Measurements from ENCODE around the gene GMNC.

GMNC gene

DNA sequence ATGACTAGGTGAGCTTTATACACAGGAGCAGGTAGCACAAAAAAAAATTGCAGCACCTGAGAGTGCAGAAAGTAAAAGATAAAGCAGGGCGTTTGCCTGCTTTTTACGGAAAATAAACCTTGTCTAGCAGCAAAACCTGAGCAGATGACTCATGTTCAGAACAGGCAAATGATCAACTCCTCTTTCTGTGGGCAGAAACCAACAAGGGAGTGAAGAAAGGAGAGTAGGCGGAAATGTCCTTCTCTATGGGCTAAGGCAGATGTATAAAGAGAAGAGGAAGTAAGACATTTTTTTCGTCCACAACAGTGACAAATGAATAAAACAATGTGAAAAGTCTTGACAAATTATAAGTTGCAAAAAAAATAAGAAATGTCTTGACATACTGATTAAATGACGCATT, 24.5 kb upstream of the GMNC start:
- Histone ChIP-seq H3K4me1 (ENCODE audit: insufficient read depth, low read length, severe bottlenecking) (no peaks in the 10 kb centered on the region), H3F3A (ENCODE audit: insufficient read depth, low read length) (no peaks in the 10 kb centered on the region), H3K4me3 (ENCODE audit: low read depth, low read length, poor library complexity, severe bottlenecking) (no peak overlapping the region), H3K4me2 (ENCODE audit: low read length) (no peak overlapping the region), H4K20me1 (ENCODE audit: insufficient read depth, low read length) (no peaks in the 10 kb centered on the region), H3K27me3 (ENCODE audit: insufficient read depth, low read length) (no peaks in the 10 kb centered on the region), H3K79me2 (ENCODE audit: insufficient read depth, low read length) (no peaks in the 10 kb centered on the region), H3K36me3 (ENCODE audit: insufficient read depth, low read length) (no peaks in the 10 kb centered on the region), H3K9me2 (ENCODE audit: low read depth, low read length) (no peaks in the 10 kb centered on the region), H2AFZ (ENCODE audit: low read length) (no peak overlapping the region), H3K9ac (ENCODE audit: low read length) (no peak overlapping the region), H3K9me3 (ENCODE audit: low read length) (no peaks in the 10 kb centered on the region), H3K27ac (ENCODE audit: low read depth, low read length, poor library complexity, severe bottlenecking) (no peak overlapping the region)
- TF ChIP-seq EZH2 (IDR thresholded peaks at IDR 0.05; ENCODE audit: borderline replicate concordance, low read length) (no peak), CTCF (IDR thresholded peaks at IDR 0.05; ENCODE audit: low read length) (no peak)

DNA sequence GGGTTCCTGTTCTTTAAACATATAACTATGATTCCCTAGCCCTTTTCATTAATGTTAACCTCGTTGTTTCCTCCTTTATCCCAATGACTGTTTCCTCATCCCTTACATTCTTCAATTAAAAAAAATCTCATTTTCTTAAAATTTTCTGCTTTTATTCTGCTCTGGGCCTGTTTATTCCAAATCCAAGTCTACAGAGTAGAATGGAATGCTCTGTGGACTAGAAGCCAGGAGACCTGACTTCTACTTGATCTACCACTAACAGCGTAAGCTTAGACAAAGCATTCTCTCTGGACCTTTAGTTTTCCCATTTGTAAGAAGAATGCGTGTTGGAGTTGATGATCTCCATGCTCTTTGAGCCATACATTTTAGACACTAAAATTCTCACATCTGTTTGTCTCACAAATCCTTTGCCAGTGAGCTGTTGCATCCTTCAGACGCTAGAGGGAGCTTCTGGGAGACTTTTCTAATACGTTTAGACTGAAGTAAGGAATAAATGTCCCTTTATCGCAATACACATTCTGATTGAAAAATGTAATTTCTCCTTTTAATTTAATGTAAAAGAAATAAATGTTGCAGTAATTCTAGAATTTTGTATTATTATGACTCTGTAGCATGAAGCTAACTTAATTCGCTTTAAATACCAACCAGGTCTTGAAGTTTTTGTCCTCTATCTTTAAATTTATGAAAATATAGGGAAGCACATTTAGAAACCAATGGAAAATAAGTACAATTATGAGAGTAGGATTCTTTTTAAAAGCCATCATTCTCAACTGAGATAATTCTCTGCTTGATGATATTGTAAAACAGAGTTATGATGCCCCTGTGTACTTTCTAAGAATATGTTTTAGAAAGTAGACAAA, 21.7 kb upstream of the GMNC start:
- H3K9ac ChIP-seq (ENCODE audit: low read length), result no peak overlapping the region
- no peaks in the 10 kb centered on the region for H3K9me2 ChIP-seq (ENCODE audit: low read depth, low read length)
- H4K20me1 ChIP-seq (ENCODE audit: insufficient read depth, low read length), result no peaks in the 10 kb centered on the region
- no peaks in the 10 kb centered on the region for H3K4me1 ChIP-seq (ENCODE audit: insufficient read depth, low read length, severe bottlenecking)
- no peaks in the 10 kb centered on the region for H3K27me3 ChIP-seq (ENCODE audit: insufficient read depth, low read length)
- H2AFZ ChIP-seq (ENCODE audit: low read length), result no peak overlapping the region
- no peaks in the 10 kb centered on the region for H3K36me3 ChIP-seq (ENCODE audit: insufficient read depth, low read length)
- no peak overlapping the region for H3K4me2 ChIP-seq (ENCODE audit: low read length)
- no peaks in the 10 kb centered on the region for H3K79me2 ChIP-seq (ENCODE audit: insufficient read depth, low read length)
- H3K9me3 ChIP-seq (ENCODE audit: low read length), result no peaks in the 10 kb centered on the region
- no peak overlapping the region for H3K27ac ChIP-seq (ENCODE audit: low read depth, low read length, poor library complexity, severe bottlenecking)
- TF ChIP-seq EZH2 (IDR thresholded peaks at IDR 0.05; ENCODE audit: borderline replicate concordance, low read length), result no peak
- TF ChIP-seq CTCF (IDR thresholded peaks at IDR 0.05; ENCODE audit: low read length), result peak; percentile 98
- no peak overlapping the region for H3K4me3 ChIP-seq (ENCODE audit: low read depth, low read length, poor library complexity, severe bottlenecking)
- no peaks in the 10 kb centered on the region for H3F3A ChIP-seq (ENCODE audit: insufficient read depth, low read length)

GRCh38 chr3:190883141-190883540, 20.6 kb upstream of the GMNC start:
- H3K4me2 ChIP-seq (ENCODE audit: low read length), result no peak overlapping the region
- no peaks in the 10 kb centered on the region for H3K9me2 ChIP-seq (ENCODE audit: low read depth, low read length)
- H3K27ac ChIP-seq (ENCODE audit: low read depth, low read length, poor library complexity, severe bottlenecking), result no peak overlapping the region
- H3K79me2 ChIP-seq (ENCODE audit: insufficient read depth, low read length), result no peaks in the 10 kb centered on the region
- H3F3A ChIP-seq (ENCODE audit: insufficient read depth, low read length), result no peaks in the 10 kb centered on the region
- H3K4me1 ChIP-seq (ENCODE audit: insufficient read depth, low read length, severe bottlenecking), result no peaks in the 10 kb centered on the region
- H3K4me3 ChIP-seq (ENCODE audit: low read depth, low read length, poor library complexity, severe bottlenecking), result no peak overlapping the region
- H3K36me3 ChIP-seq (ENCODE audit: insufficient read depth, low read length), result no peaks in the 10 kb centered on the region
- H2AFZ ChIP-seq (ENCODE audit: low read length), result no peak overlapping the region
- no peaks in the 10 kb centered on the region for H3K27me3 ChIP-seq (ENCODE audit: insufficient read depth, low read length)
- no peaks in the 10 kb centered on the region for H4K20me1 ChIP-seq (ENCODE audit: insufficient read depth, low read length)
- H3K9ac ChIP-seq (ENCODE audit: low read length), result no peak overlapping the region
- H3K9me3 ChIP-seq (ENCODE audit: low read length), result no peaks in the 10 kb centered on the region
- no peak for TF ChIP-seq CTCF (IDR thresholded peaks at IDR 0.05; ENCODE audit: low read length)
- TF ChIP-seq EZH2 (IDR thresholded peaks at IDR 0.05; ENCODE audit: borderline replicate concordance, low read length), result no peak

Data from OCI-LY1 (cell line).